ENCODE measurements around the gene SLC9A6.

The SLC9A6 gene

GRCh38 chrX:136035663-136036062 is 50.4 kb downstream of the SLC9A6 start:
- no peak overlapping the region for H3K27ac ChIP-seq
- TF ChIP-seq CTCF (IDR thresholded peaks at IDR 0.05) (no peak), ZFX (IDR thresholded peaks at IDR 0.05; ENCODE audit: borderline replicate concordance) (no peak)

- TF ChIP-seq ZFX (IDR thresholded peaks at IDR 0.05; ENCODE audit: borderline replicate concordance) = no peak
- no peak for TF ChIP-seq CTCF (IDR thresholded peaks at IDR 0.05)
- no peak overlapping the region for H3K27ac ChIP-seq
Observed at GRCh38 chrX:136039485-136039884, 54.2 kb downstream of the SLC9A6 start.

- no peak for TF ChIP-seq CTCF (IDR thresholded peaks at IDR 0.05)
- TF ChIP-seq ZFX (IDR thresholded peaks at IDR 0.05; ENCODE audit: borderline replicate concordance) = no peak
- no peak overlapping the region for H3K27ac ChIP-seq
Observed at GRCh38 chrX:136039968-136040367, 54.7 kb downstream of the SLC9A6 start.

GRCh38 chrX:136041254-136041812 is 56.1 kb downstream of the SLC9A6 start:
- TF ChIP-seq CTCF (IDR thresholded peaks at IDR 0.05) (no peak), ZFX (IDR thresholded peaks at IDR 0.05; ENCODE audit: borderline replicate concordance) (no peak)
- H3K27ac ChIP-seq = no peak overlapping the region

- no peak for TF ChIP-seq ZFX (IDR thresholded peaks at IDR 0.05; ENCODE audit: borderline replicate concordance)
- H3K27ac ChIP-seq = no peak overlapping the region
Observed at GRCh38 chrX:136045008-136045407, 59.8 kb downstream of the SLC9A6 start.

GRCh38 chrX:136046295-136047015 is 61.2 kb downstream of the SLC9A6 start:
- no peak overlapping the region for H3K27ac ChIP-seq
- no peak for TF ChIP-seq ZFX (IDR thresholded peaks at IDR 0.05; ENCODE audit: borderline replicate concordance)
- no peak for TF ChIP-seq CTCF (IDR thresholded peaks at IDR 0.05)

- no peak overlapping the region for H3K27ac ChIP-seq
- TF ChIP-seq CTCF (IDR thresholded peaks at IDR 0.05) (no peak), ZFX (IDR thresholded peaks at IDR 0.05; ENCODE audit: borderline replicate concordance) (no peak)
Observed at GRCh38 chrX:136047016-136047642, 61.9 kb downstream of the SLC9A6 start.

Measured in 22Rv1 (cell line).